Measurements from ENCODE around the gene ADRA2B.
"Not testable (repeated sequence)": the region's sequence is repeated elsewhere in the genome, so short reads cannot be mapped to it uniquely, and the experiment has no call there.

ADRA2B gene

GRCh38 chr2:96116424-96116878, at the start of gene ADRA2B:
Gene ADRA2B, minus strand, starts transcription at chr2:96116571. Its CDS starts 422 bp downstream, at chr2:96116149.
- TF ChIP-seq CTCF (conservative IDR thresholded peaks at IDR 0.05; ENCODE audit: low read depth, low read length): no peak
- peak within 1 kb of the TSS; percentile 8 for H3K4me3 ChIP-seq (ENCODE audit: low read length)
- DNase-seq (ENCODE audit: low read depth): no peak

- no peak overlapping the region for H3K4me3 ChIP-seq (ENCODE audit: low read length)
- no peak for DNase-seq (ENCODE audit: low read depth)
- TF ChIP-seq CTCF (conservative IDR thresholded peaks at IDR 0.05; ENCODE audit: low read depth, low read length): no peak
Observed at GRCh38 chr2:96164459-96165184, 48.3 kb upstream of the ADRA2B start.

- H3K4me3 ChIP-seq (ENCODE audit: low read length): no peak overlapping the region
- no peak for DNase-seq (ENCODE audit: low read depth)
- no peak for TF ChIP-seq CTCF (conservative IDR thresholded peaks at IDR 0.05; ENCODE audit: low read depth, low read length)
Observed at GRCh38 chr2:96163768-96164429, 47.5 kb upstream of the ADRA2B start.

GRCh38 chr2:96163415-96163767, 47.0 kb upstream of the ADRA2B start:
- DNase-seq (ENCODE audit: low read depth): no peak
- no peak for TF ChIP-seq CTCF (conservative IDR thresholded peaks at IDR 0.05; ENCODE audit: low read depth, low read length)
- no peak overlapping the region for H3K4me3 ChIP-seq (ENCODE audit: low read length)

- H3K4me3 ChIP-seq (ENCODE audit: low read length): no peak overlapping the region
- TF ChIP-seq CTCF (conservative IDR thresholded peaks at IDR 0.05; ENCODE audit: low read depth, low read length): no peak
- no peak for DNase-seq (ENCODE audit: low read depth)
Observed at GRCh38 chr2:96161898-96162297, 45.5 kb upstream of the ADRA2B start.

- H3K4me3 ChIP-seq (ENCODE audit: low read length); DNase-seq (ENCODE audit: low read depth): not testable (repeated sequence)
Observed at GRCh38 chr2:96160366-96160765, 44.0 kb upstream of the ADRA2B start.

GRCh38 chr2:96159084-96159830, 42.9 kb upstream of the ADRA2B start:
- TF ChIP-seq CTCF (conservative IDR thresholded peaks at IDR 0.05; ENCODE audit: low read depth, low read length): no peak
- DNase-seq (ENCODE audit: low read depth): no peak
- no peak overlapping the region for H3K4me3 ChIP-seq (ENCODE audit: low read length)

Data from retinal pigment epithelial cell (primary cell).